ENCODE data around the gene CBLL2.

GRCh38 chrX:22234380-22234779 lies 38.3 kb upstream of the CBLL2 start:
- TF ChIP-seq EZH2 (IDR thresholded peaks at IDR 0.05; ENCODE audit: low read length) = no peak
- no peak for TF ChIP-seq CTCF (optimal IDR thresholded peaks at IDR 0.05 in 1 of 3, IDR thresholded peaks at IDR 0.05 in 1 of 3, conservative IDR thresholded peaks at IDR 0.05 in 1 of 3; ENCODE audit: extremely low read depth in 1 of 3, insufficient read depth in 2 of 3, low read length in 3 of 3)

Measured in keratinocyte (primary cell).